ENCODE results near the gene ARV1.
A peak's percentile ranks its signal among the peaks of the same experiment; 100 is the strongest.

The ARV1 gene

DNA sequence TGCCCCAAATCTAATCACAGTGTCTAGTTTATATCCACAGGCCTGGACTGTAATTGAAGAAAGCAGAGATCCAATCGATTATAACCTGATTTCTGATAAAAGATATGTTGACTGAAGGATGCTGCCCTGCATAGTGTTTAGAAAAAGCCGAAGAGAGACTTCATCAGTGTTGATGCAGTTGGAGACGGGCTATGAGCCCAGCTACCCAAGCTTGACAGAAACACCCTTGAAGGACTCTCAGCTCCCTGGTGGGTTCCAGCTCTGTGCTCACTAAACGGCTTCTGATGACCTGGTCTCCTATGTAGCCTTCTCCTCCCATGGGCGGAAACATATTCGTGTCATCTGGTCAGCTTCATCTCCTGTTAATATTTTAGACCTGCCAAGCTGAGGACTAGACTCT lies 50.9 kb downstream of the ARV1 start:
- Histone ChIP-seq H3K9ac (ENCODE audit: low read length) (no peak overlapping the region), H3K4me1 (ENCODE audit: control insufficient read depth, insufficient read depth, low read length) (peaks cover 9% of the 10 kb centered on the region), H3K27ac (ENCODE audit: low read depth, low read length) (no peak overlapping the region), H3K36me3 (ENCODE audit: control insufficient read depth, insufficient read depth, low read length) (peaks cover 3% of the 10 kb centered on the region; the same call in 1 of the 2 replicates), H3K4me3 (ENCODE audit: low read depth, low read length) (no peak overlapping the region), H3K9me3 (ENCODE audit: control insufficient read depth, insufficient read depth, low read depth, low read length) (no peaks in the 10 kb centered on the region), H3K27me3 (ENCODE audit: control insufficient read depth, insufficient read depth, low read length) (peaks cover 19% of the 10 kb centered on the region)

DNA sequence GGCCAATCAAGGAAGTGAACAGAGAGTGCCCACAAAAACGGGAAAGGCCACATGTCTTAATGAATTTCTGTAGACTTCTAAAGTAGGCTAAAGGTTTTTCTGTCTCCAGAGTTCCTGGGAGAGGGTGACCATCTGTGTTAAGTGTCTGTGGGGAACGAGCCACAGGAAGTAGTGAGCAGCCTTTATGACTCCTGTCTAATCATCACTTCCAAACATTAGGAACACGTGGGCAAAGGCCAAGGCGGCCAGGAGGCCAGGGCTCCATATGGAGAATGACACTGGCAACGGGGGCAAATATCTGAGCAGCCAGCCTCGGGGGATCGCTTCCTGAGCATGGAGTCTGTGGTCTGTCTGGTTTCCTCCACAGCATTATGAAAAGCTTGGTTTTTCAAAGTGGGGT lies 54.1 kb downstream of the ARV1 start:
- no peak overlapping the region for H3K27ac ChIP-seq (ENCODE audit: low read depth, low read length)
- no peaks in the 10 kb centered on the region for H3K9me3 ChIP-seq (ENCODE audit: control insufficient read depth, insufficient read depth, low read depth, low read length)
- H3K9ac ChIP-seq (ENCODE audit: low read length), result no peak overlapping the region
- H3K27me3 ChIP-seq (ENCODE audit: control insufficient read depth, insufficient read depth, low read length), result peaks cover 37% of the 10 kb centered on the region
- H3K4me3 ChIP-seq (ENCODE audit: low read depth, low read length), result no peak overlapping the region
- peaks cover 9% of the 10 kb centered on the region for H3K4me1 ChIP-seq (ENCODE audit: control insufficient read depth, insufficient read depth, low read length)
- H3K36me3 ChIP-seq (ENCODE audit: control insufficient read depth, insufficient read depth, low read length), result peaks cover 2% of the 10 kb centered on the region; the same call in 1 of the 2 replicates

DNA sequence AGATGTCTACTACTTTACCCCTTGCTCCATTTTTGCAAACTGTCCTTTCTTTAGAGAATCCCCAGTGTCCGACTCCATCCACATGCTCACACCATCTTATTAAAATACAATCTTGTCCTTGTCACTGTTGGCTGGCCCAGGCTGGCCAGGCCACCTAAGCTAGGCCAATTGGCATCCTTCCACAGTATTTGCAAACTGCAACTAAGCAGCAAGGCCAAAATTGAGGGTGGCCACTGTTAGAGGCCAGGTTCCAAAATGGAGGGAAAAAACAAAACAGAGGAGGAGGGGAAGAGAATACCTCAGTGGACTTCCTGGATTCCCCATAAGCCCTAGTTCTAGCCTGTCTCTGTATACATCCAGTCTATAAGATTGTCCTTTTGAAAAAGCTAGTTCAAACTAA lies 56.9 kb downstream of the ARV1 start:
- H3K4me3 ChIP-seq (ENCODE audit: low read depth, low read length), result no peak overlapping the region
- H3K4me1 ChIP-seq (ENCODE audit: control insufficient read depth, insufficient read depth, low read length), result peaks cover 3% of the 10 kb centered on the region; the same call in 1 of the 2 replicates
- H3K9me3 ChIP-seq (ENCODE audit: control insufficient read depth, insufficient read depth, low read depth, low read length), result no peaks in the 10 kb centered on the region
- no peak overlapping the region for H3K27ac ChIP-seq (ENCODE audit: low read depth, low read length)
- H3K9ac ChIP-seq (ENCODE audit: low read length), result no peak overlapping the region
- H3K36me3 ChIP-seq (ENCODE audit: control insufficient read depth, insufficient read depth, low read length), result no peaks in the 10 kb centered on the region
- peaks cover 55% of the 10 kb centered on the region for H3K27me3 ChIP-seq (ENCODE audit: control insufficient read depth, insufficient read depth, low read length)

DNA sequence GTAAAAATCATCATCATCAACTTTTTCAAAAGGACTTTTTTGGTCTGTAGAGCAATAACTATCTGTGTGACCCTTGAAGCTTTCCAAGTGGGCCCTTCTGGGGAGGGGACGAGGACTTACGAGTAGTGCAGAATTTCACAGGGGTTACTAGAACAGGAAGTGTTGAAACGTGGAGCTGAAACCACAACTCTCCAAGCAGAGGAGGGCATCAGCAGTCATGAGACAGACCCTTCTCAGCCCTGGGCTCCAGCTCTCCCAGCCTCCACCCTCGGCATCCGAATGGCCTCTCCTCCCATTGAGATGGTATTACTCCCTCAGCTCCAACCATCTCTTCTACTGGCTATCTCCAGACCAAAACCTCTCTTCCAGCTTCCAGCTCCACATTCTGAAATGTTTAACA lies 57.5 kb downstream of the ARV1 start:
- H3K9me3 ChIP-seq (ENCODE audit: control insufficient read depth, insufficient read depth, low read depth, low read length), result no peaks in the 10 kb centered on the region
- H3K27ac ChIP-seq (ENCODE audit: low read depth, low read length), result no peak overlapping the region
- H3K4me1 ChIP-seq (ENCODE audit: control insufficient read depth, insufficient read depth, low read length), result peaks cover 4% of the 10 kb centered on the region; the same call in 1 of the 2 replicates
- no peak overlapping the region; the same call in 1 of the 2 replicates for H3K4me3 ChIP-seq (ENCODE audit: low read depth, low read length)
- H3K36me3 ChIP-seq (ENCODE audit: control insufficient read depth, insufficient read depth, low read length), result no peaks in the 10 kb centered on the region
- peaks cover 62% of the 10 kb centered on the region for H3K27me3 ChIP-seq (ENCODE audit: control insufficient read depth, insufficient read depth, low read length)
- H3K9ac ChIP-seq (ENCODE audit: low read length), result no peak overlapping the region

DNA sequence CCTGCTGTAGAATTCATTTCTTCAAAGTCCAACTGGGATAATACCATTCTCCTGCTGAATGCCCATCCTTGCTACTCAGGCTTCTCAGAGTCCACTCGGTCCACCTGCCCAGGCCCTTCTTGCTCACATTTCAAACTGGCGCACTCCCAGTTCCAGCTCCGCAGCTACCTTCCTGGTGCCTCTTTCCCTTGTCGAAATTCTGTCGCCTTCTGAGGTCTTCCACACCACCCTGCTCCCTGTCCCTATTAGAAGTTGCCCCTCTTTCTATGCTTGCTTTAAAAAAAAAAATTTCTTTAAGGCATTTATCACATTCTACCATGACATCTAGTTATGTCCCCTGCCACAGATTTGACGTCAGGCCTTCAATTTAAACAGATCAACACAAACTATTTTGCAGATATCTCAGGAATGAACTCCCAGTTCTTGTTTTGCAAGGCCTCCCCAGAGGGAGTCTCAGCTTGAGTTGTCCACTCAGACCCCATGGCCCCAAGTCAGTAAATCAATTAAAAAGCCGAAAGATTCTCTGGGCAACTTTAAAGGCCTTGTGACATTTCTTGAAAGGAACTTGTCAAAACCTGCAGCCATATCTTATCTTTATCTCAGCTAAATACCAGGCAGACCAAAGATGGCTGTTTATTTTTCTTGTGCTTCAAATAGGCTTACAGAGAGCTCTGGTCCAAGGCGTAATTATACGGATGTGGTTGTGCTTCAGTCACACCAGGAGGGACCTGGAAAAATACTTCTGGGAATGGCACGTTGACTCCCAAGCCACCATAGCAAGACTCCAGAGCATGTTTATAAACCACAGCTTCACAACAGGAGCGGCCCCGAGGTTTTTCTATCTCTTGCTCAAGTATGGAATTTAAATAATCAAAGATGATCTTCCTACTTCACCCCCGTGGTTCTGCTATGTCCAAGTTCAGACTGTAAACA lies 59.0 kb downstream of the ARV1 start:
- Histone ChIP-seq H3K27ac (ENCODE audit: low read depth, low read length) (no peak overlapping the region; the same call in 1 of the 2 replicates), H3K9ac (ENCODE audit: low read length) (peak overlapping the region; percentile 89), H3K9me3 (ENCODE audit: control insufficient read depth, insufficient read depth, low read depth, low read length) (no peaks in the 10 kb centered on the region), H3K27me3 (ENCODE audit: control insufficient read depth, insufficient read depth, low read length) (peaks cover 75% of the 10 kb centered on the region), H3K36me3 (ENCODE audit: control insufficient read depth, insufficient read depth, low read length) (no peaks in the 10 kb centered on the region), H3K4me3 (ENCODE audit: low read depth, low read length) (peak overlapping the region; percentile 74; the same call in 1 of the 2 replicates), H3K4me1 (ENCODE audit: control insufficient read depth, insufficient read depth, low read length) (peaks cover 4% of the 10 kb centered on the region; the same call in 1 of the 2 replicates)

DNA sequence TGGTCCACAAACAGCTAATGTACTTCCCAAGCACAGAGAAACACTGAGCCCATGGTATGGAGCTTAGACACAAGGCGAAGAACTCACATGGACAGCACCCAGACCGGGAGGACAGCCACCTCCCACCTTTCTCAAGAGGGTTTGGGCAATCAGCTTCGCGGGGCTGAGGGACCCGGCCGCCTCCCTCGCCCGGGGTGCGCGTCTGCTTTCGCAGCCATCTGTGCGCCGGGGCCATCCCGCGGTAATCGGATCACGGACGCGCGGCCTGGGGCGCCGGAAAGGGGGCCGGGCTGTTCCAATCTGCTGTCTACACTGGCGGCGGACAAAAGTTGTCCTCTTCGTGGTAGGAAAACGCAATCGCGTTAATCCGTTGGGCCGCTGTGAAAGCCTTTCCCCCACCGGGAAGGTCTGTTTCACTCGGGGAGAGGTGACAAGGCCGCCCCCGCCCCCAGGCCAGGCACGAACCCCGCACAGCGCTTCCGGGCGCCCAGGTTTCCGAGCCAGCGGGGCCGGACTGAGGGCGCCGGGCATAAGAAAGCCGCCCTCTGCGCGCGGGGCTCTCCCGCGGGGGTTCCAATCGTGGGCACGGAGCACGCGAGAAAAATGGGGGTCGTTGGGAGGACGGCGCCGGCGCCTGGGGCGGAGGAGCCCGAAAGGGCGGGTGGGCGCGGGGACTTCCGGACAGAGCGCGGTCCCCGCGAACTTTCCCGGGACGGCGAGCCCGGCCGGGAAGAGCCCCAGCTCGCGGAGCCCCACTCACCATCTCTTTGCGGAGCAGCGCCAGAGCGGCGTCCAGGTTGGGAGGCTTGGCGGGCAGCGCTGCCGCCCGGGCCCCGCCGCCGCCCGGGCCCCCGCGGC lies 60.5 kb downstream of the ARV1 start:
- Histone ChIP-seq H3K36me3 (ENCODE audit: control insufficient read depth, insufficient read depth, low read length) (no peaks in the 10 kb centered on the region), H3K4me1 (ENCODE audit: control insufficient read depth, insufficient read depth, low read length) (peaks cover 4% of the 10 kb centered on the region; the same call in 1 of the 2 replicates), H3K4me3 (ENCODE audit: low read depth, low read length) (peak overlapping the region; percentile 74), H3K9me3 (ENCODE audit: control insufficient read depth, insufficient read depth, low read depth, low read length) (no peaks in the 10 kb centered on the region), H3K27me3 (ENCODE audit: control insufficient read depth, insufficient read depth, low read length) (peaks cover 83% of the 10 kb centered on the region), H3K27ac (ENCODE audit: low read depth, low read length) (peak overlapping the region; percentile 34; the same call in 1 of the 2 replicates), H3K9ac (ENCODE audit: low read length) (peak overlapping the region; percentile 89)

DNA sequence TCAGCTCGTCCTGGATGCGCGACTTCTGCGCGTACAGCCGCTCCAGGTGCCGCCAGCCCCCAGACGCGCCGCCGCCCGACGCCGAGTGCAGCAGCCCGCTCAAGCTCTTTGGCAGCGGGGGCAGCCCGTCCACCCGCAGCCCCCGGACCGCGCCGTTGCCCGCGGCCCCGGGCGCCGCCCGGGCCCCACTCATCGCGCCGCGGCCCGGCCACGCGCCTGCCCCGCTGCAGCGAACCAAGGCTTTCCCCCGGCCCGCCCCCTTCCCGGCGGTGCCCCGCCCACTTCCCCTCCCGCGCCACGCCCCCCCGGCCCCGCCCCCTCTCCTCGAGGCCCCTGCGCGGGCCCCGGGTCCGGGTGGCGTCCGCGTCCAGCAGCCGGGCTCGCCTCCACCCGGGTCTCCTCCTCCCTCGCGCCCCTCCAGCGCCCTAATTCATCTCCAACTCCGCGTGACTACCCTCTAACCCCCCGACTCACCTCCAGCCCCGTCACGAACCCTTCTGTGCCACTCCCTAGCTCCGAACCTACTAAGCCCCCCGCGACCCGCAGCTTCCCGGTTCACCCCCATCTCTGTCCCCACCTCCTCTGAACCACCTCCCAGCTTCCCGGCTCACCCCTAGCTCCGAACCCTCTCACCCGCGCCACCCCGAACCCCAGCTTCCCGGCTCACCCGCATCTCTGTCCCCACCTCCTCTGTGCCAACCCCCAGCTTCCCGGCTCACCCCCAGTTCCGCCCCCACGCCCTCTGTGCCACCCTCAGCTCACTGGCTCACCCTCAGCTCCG lies 61.3 kb downstream of the ARV1 start, which contains the start of gene FAM89A:
Gene FAM89A (minus strand): TSS at position 236 of the 781 bp plus-strand sequence. CDS start 43 bp downstream, at position 193.
- Histone ChIP-seq H3K27me3 (ENCODE audit: control insufficient read depth, insufficient read depth, low read length) (peaks cover 87% of the 10 kb centered on the region), H3K4me1 (ENCODE audit: control insufficient read depth, insufficient read depth, low read length) (peaks cover 4% of the 10 kb centered on the region; the same call in 1 of the 2 replicates), H3K36me3 (ENCODE audit: control insufficient read depth, insufficient read depth, low read length) (no peaks in the 10 kb centered on the region), H3K4me3 (ENCODE audit: low read depth, low read length) (peak within 1 kb of the TSS; percentile 82), H3K9me3 (ENCODE audit: control insufficient read depth, insufficient read depth, low read depth, low read length) (peaks cover 4% of the 10 kb centered on the region; the same call in 1 of the 2 replicates), H3K9ac (ENCODE audit: low read length) (peak within 1 kb of the TSS; percentile 89), H3K27ac (ENCODE audit: low read depth, low read length) (peak within 1 kb of the TSS; percentile 34; the same call in 1 of the 2 replicates)

DNA sequence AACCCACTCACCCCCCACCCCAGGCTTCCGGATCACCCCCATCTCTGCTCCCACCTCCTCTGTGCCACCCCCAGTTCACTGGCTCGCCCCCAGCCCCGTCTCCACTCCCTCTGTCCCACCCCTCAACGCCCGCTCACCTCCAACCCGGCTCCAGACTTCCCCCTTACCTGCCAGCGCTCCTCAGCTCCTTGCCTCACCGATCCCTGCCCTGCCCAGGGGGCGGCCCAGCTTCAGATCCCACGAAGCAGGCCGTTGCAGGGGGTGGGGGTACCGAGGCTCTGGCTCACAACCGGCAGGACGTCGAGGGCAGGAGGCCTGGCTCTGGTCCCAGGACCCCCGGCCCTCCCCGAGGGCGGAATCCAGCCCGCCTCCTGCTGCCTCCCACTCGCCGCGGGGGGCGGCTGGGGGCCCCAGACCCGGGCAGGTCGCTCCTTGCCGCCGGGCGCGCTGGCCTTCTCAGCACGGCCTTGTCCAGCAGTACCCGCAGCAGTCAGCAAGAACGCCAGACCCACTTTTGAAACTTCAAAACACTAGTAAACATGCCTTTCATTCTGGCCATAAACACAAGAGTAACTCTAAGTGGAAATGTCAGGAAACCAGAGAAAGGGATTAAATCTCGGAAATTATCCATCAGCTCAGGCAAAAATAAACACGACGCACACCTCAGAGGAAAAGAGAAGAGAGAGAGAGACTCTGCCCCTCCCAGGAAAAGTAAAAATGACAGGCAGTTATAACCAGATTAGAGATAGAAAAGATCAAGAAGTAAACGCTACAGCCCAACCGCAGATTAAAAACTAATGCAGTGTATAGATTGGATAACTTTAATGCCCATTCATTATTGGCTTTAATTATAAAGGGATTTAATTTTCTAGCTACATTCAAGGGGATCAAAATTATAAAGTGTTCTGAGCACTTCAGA lies 62.2 kb downstream of the ARV1 start:
- Histone ChIP-seq H3K4me3 (ENCODE audit: low read depth, low read length) (peak overlapping the region; percentile 82), H3K4me1 (ENCODE audit: control insufficient read depth, insufficient read depth, low read length) (peaks cover 4% of the 10 kb centered on the region; the same call in 1 of the 2 replicates), H3K27me3 (ENCODE audit: control insufficient read depth, insufficient read depth, low read length) (peaks cover 89% of the 10 kb centered on the region), H3K27ac (ENCODE audit: low read depth, low read length) (no peak overlapping the region), H3K9ac (ENCODE audit: low read length) (peak overlapping the region; percentile 50), H3K9me3 (ENCODE audit: control insufficient read depth, insufficient read depth, low read depth, low read length) (peaks cover 4% of the 10 kb centered on the region; the same call in 1 of the 2 replicates), H3K36me3 (ENCODE audit: control insufficient read depth, insufficient read depth, low read length) (no peaks in the 10 kb centered on the region)

DNA sequence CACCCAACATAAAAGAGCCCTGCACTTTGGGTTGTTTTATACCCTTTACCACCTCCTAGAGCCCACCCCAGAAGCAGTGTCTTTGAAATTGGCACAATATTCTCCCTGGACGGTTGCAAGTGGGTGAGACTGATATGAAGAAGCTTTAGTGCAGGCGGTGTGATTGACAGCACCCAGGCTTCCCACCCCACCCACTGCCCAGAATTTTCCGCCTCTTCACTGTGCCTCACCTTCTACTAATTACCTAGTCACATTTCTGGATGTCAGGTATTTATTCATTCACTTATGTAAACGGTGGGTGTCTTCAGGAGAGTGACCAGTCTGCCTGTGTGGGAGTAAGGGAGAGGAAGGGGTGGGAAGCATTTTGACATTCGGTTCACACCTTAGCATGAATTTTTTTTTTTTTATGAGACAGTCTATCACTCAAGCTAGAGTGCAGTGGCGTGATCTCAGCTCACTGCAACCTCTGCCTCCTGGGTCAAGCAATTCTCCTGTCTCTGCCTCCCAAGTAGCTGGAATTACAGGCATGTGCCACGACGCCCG lies 62.9 kb downstream of the ARV1 start:
- H3K36me3 ChIP-seq (ENCODE audit: control insufficient read depth, insufficient read depth, low read length), result no peaks in the 10 kb centered on the region
- no peak overlapping the region for H3K27ac ChIP-seq (ENCODE audit: low read depth, low read length)
- peaks cover 4% of the 10 kb centered on the region; the same call in 1 of the 2 replicates for H3K4me1 ChIP-seq (ENCODE audit: control insufficient read depth, insufficient read depth, low read length)
- no peak overlapping the region for H3K9ac ChIP-seq (ENCODE audit: low read length)
- peaks cover 89% of the 10 kb centered on the region for H3K27me3 ChIP-seq (ENCODE audit: control insufficient read depth, insufficient read depth, low read length)
- no peak overlapping the region for H3K4me3 ChIP-seq (ENCODE audit: low read depth, low read length)
- peaks cover 4% of the 10 kb centered on the region; the same call in 1 of the 2 replicates for H3K9me3 ChIP-seq (ENCODE audit: control insufficient read depth, insufficient read depth, low read depth, low read length)
